CD14-positive monocyte (primary cell): Measurements from ENCODE around the gene KLHL8. TPM values are rescaled to one million over a fixed set of nuclear protein-coding genes. Genes with fewer than 3 reads are reported as not detected.

Experiments
- DNase-seq, 3 donors: peaks; one replicate each; pipeline ENCODE4 v3.0.0-alpha.2; 2011 to 2022
- H2AFZ ChIP-seq: 2 replicates; pipeline ENCODE4 v1.6.0; 2012; ENCODE audit warnings: mild to moderate bottlenecking, low read depth, low read length, inconsistent platforms; ENCODE audit not compliant: insufficient read depth, poor library complexity, severe bottlenecking
- H3K27ac ChIP-seq, 2 donors: 1 replicate in 1 of 2; 2 replicates in 1 of 2; pipeline ENCODE4 v1.5.1; 2012 to 2013; ENCODE audit warnings: low read length in 2 of 2, control low read depth in 1 of 2, inconsistent platforms in 1 of 2, low read depth in 1 of 2, mild to moderate bottlenecking in 1 of 2
- H3K27me3 ChIP-seq, 2 donors: one replicate each; pipeline versions ENCODE4 v1.6.0 to v1.6.1; 2011 to 2013; ENCODE audit warnings: low read length in 2 of 2; ENCODE audit not compliant: control insufficient read depth in 2 of 2, insufficient read depth in 2 of 2
- H3K36me3 ChIP-seq, 2 donors: replicated peaks in 1 of 2; 1 replicate in 1 of 2; 2 replicates in 1 of 2; pipeline versions ENCODE4 v1.5.1 to v1.6.1; 2012 to 2013; ENCODE audit warnings: low read length in 2 of 2, control low read depth in 1 of 2, inconsistent platforms in 1 of 2, mild to moderate bottlenecking in 1 of 2; ENCODE audit not compliant: insufficient read depth in 2 of 2, control insufficient read depth in 1 of 2
- H3K4me1 ChIP-seq, 2 donors: 1 replicate in 1 of 2; 2 replicates in 1 of 2; pipeline versions ENCODE4 v1.5.1 to v1.6.1; 2012 to 2013; ENCODE audit warnings: low read length in 2 of 2, control low read depth in 1 of 2, inconsistent platforms in 1 of 2, mild to moderate bottlenecking in 1 of 2, moderate library complexity in 1 of 2; ENCODE audit not compliant: insufficient read depth in 2 of 2, control insufficient read depth in 1 of 2
- H3K4me2 ChIP-seq: replicated peaks from 2 replicates; pipeline ENCODE3; 2012; ENCODE audit warnings: low read length, moderate library complexity, mild to moderate bottlenecking; ENCODE audit not compliant: poor library complexity, severe bottlenecking; ENCODE audit errors: extremely low read depth
- H3K4me3 ChIP-seq, 3 experiments: fragments of 200-600 bp in 1 of 3; sonication (generic) in 1 of 3; replicated peaks in 1 of 3; 1 replicate in 2 of 3; 2 replicates in 1 of 3; pipeline ENCODE4 v1.5.1; 2011 to 2013; ENCODE audit warnings: low read length in 3 of 3, mild to moderate bottlenecking in 3 of 3, control low read depth in 2 of 3, low read depth in 2 of 3, inconsistent platforms in 1 of 3, moderate library complexity in 1 of 3
- H3K79me2 ChIP-seq: 2 replicates; pipeline ENCODE4 v1.6.0; 2012; ENCODE audit warnings: mild to moderate bottlenecking, control low read depth, inconsistent platforms, low read length, moderate library complexity; ENCODE audit not compliant: insufficient read depth
- H3K9ac ChIP-seq: 2 replicates; pipeline ENCODE4 v1.6.0; 2017; ENCODE audit warnings: low read length, mild to moderate bottlenecking; ENCODE audit not compliant: insufficient read depth, poor library complexity, severe bottlenecking
- H3K9me3 ChIP-seq, 2 donors: replicated peaks in 1 of 2; 1 replicate in 1 of 2; 2 replicates in 1 of 2; pipeline versions ENCODE4 v1.5.1 to v1.6.1; 2012 to 2013; ENCODE audit warnings: low read length in 2 of 2, control low read depth in 1 of 2; ENCODE audit not compliant: control insufficient read depth in 1 of 2, insufficient read depth in 1 of 2
- H4K20me1 ChIP-seq: 2 replicates; pipeline ENCODE4 v1.6.0; 2012; ENCODE audit warnings: mild to moderate bottlenecking, low read length, control low read depth, moderate library complexity; ENCODE audit not compliant: insufficient read depth
- H3K27ac Mint-ChIP-seq, 7 donors: one replicate each; pipeline ENCODE4 v1.8.0; 2020; ENCODE audit warnings: mild to moderate bottlenecking in 7 of 7, mixed read lengths in 7 of 7, moderate library complexity in 6 of 7, inconsistent platforms in 2 of 7
- H3K27me3 Mint-ChIP-seq, 3 donors: one replicate each; pipeline ENCODE4 v1.8.0; 2021 to 2022; ENCODE audit warnings: low read depth in 3 of 3, mild to moderate bottlenecking in 3 of 3, mixed read lengths in 3 of 3, moderate library complexity in 3 of 3, inconsistent platforms in 1 of 3
- H3K36me3 Mint-ChIP-seq, 2 donors: one replicate each; pipeline ENCODE4 v1.8.0; 2020; ENCODE audit warnings: mixed read lengths in 2 of 2, inconsistent platforms in 1 of 2, mild to moderate bottlenecking in 1 of 2
- H3K4me1 Mint-ChIP-seq: one replicate; pipeline ENCODE4 v1.8.0; 2020; ENCODE audit warnings: mild to moderate bottlenecking, mixed read lengths
- H3K4me3 Mint-ChIP-seq, 2 donors: one replicate each; pipeline ENCODE4 v1.8.0; 2020; ENCODE audit warnings: mild to moderate bottlenecking in 2 of 2, mixed read lengths in 2 of 2, moderate library complexity in 1 of 2
- H3K9me3 Mint-ChIP-seq, 7 donors: one replicate each; pipeline ENCODE4 v1.8.0; 2020 to 2022; ENCODE audit warnings: mixed read lengths in 7 of 7, mild to moderate bottlenecking in 6 of 7, moderate library complexity in 6 of 7, inconsistent platforms in 2 of 7
- CTCF ChIP-seq: fragments of 200-600 bp; IDR thresholded peaks from one replicate; pipeline ENCODE4 v1.8.0; 2022; ENCODE audit warnings: antibody characterized with exemption, mild to moderate bottlenecking
- WGBS: methylation state at CpG from one replicate; pipeline ENCODE4 v1.1.5; 2013; ENCODE audit warnings: missing lambda C conversion rate; ENCODE audit not compliant: insufficient coverage; 5-methylcytosine and 5-hydroxymethylcytosine counted together
- intact Hi-C, 2 donors: fragments of 100-400 bp; cut with micrococcal nuclease; formaldehyde crosslinking; loops; one replicate each; pipeline versions ENCODE4 v1.15.0 to v1.15.1; 2023
- polyA plus RNA-seq, 3 donors: library from polyadenylated mRNA; depleted of rRNA in 1 of 3; unstranded in 2 of 3; stranded (reverse) in 1 of 3; fragments of 300-500 nt in 2 of 3; fragments of >200 nt in 1 of 3; fragmentation: Illumina TruSeq in 2 of 3; gene quantifications; 1 replicate in 2 of 3; 2 replicates in 1 of 3; pipeline ENCODE4 v1.2.3, GENCODE V29; 2012 to 2021

The KLHL8 gene
- polyA plus RNA-seq, 3 donors = 7.5 to 28.6 (median 23.7) TPM

DNA sequence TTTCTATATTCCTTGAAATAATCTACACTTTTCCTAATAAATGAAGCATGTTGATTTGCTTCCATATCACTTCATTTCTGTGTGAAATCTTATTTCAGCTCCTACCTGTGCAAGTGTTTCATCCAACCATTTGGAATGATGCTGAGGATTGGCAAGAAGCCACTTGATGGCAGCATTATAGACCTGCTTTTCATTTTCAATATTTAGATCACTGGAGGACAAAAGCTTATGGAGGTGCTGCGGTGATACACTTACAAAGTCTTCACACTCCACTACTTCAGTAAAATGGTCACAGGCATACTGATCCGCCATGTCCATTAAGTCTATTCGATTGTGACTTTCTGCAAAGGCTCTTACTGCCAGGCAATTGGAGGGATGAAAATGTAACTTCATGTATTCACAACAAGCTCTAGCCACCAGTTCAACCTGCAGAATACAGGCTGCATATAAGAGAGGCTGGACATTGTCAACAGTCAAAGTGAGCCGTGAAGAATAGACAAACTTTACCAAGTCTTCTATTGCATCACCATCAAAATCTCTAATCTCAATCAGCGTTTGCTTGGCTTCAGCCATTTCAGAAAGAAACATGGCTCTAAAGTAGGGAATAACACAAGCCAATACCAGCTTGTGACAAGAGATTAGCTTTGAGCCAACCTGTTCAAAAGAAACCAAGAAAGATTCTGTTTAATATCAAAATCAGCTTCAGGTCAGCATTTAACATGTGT, 35.1 kb downstream of the KLHL8 start:
- no peak for DNase-seq
- H3K27me3 ChIP-seq = no peaks in the 10 kb centered on the region
- intact Hi-C loops = no loop called here
- no peak overlapping the region for H3K4me3 ChIP-seq
- peaks cover 4 to 14% of the 10 kb centered on the region in 2 donors for H3K36me3 ChIP-seq
- Mint-ChIP-seq H3K36me3 (peaks cover 13 to 19% of the 10 kb centered on the region in 2 donors), H3K4me3 (no peak overlapping the region), H3K9me3 (peaks cover 0 to 3% (median 0%) of the 10 kb centered on the region in 7 donors), H3K4me1 (no peaks in the 10 kb centered on the region), H3K27me3 (no peaks in the 10 kb centered on the region), H3K27ac (no peak overlapping the region)
- no peaks in the 10 kb centered on the region for H3K9me3 ChIP-seq
- no peak overlapping the region for H3K4me2 ChIP-seq
- H3K27ac ChIP-seq = no peak overlapping the region
- H4K20me1 ChIP-seq = peaks cover 15% of the 10 kb centered on the region
- no peak overlapping the region for H3K9ac ChIP-seq
- no peaks in the 10 kb centered on the region for H3K4me1 ChIP-seq
- TF ChIP-seq CTCF = no peak
- H2AFZ ChIP-seq = no peak overlapping the region
- 85% methylated on average over 2 of the region's 5 CpGs for WGBS
- peaks cover 38% of the 10 kb centered on the region for H3K79me2 ChIP-seq

DNA sequence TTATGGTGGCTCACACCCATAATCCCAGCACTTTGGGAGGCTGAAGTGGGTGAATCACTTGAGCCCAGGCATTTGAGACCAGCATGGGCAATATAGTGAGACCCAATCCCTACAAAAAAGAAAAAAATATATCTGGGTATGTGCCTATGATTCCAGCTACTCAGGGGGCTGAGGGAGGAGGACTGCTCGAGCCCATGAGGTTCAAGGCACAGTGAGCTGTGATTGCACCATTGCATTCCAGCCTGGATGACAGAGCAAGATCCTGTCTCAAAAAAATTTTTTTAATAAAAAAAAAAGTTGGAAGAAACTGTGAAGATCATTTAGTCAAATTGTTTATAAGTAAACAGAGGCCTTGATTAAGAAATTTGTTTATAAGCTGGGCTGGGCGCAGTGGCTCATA, 39.7 kb downstream of the KLHL8 start:
- intact Hi-C loops = no loop called here
- no peak overlapping the region for H3K4me2 ChIP-seq
- Mint-ChIP-seq H3K36me3 (peaks cover 31 to 34% of the 10 kb centered on the region in 2 donors), H3K27ac (no peak overlapping the region), H3K4me1 (no peaks in the 10 kb centered on the region), H3K9me3 (no peaks in the 10 kb centered on the region), H3K4me3 (no peak overlapping the region), H3K27me3 (no peaks in the 10 kb centered on the region)
- H3K4me3 ChIP-seq = no peak overlapping the region
- H3K4me1 ChIP-seq = no peaks in the 10 kb centered on the region
- H3K36me3 ChIP-seq = peaks cover 21 to 48% of the 10 kb centered on the region in 2 donors
- no peaks in the 10 kb centered on the region for H3K27me3 ChIP-seq
- TF ChIP-seq CTCF = no peak
- no peak overlapping the region for H3K9ac ChIP-seq
- H3K9me3 ChIP-seq = no peaks in the 10 kb centered on the region
- H2AFZ ChIP-seq = no peak overlapping the region
- WGBS = 100% methylated on average over 2 of the region's 2 CpGs
- no peak for DNase-seq
- peaks cover 16% of the 10 kb centered on the region for H3K79me2 ChIP-seq
- no peak overlapping the region for H3K27ac ChIP-seq
- peaks cover 11% of the 10 kb centered on the region for H4K20me1 ChIP-seq
